WTC11 (cell line): ENCODE results near the gene CMYA5. TPM values are rescaled to one million over a fixed set of nuclear protein-coding genes. Genes with fewer than 3 reads are reported as not detected.

Source experiments
- ATAC-seq: fragments of 200-7000 bp; cut with Tn5 transposase; 2 replicates; pipeline ENCODE4 v1.10.0; 2021; ENCODE audit warnings: mild to moderate bottlenecking, moderate library complexity
- CTCF ChIA-PET: fragments of 300-600 bp; sonication (Branson Sonifier 250); formaldehyde crosslinking; loops from one replicate; lab custom pipeline; 2021; ENCODE audit warnings: antibody characterized with exemption; lab: Charles Lee
- POLR2A ChIA-PET: fragments of 350-600 bp; sonication (Branson Sonifier 250); formaldehyde crosslinking; loops from one replicate; lab custom pipeline; 2021; ENCODE audit warnings: antibody characterized with exemption; lab: Charles Lee
- DNase-seq: peaks from one replicate; pipeline ENCODE4 v3.0.0; 2021; ENCODE audit warnings: low spot score
- H3K27ac Mint-ChIP-seq: 2 replicates; pipeline ENCODE4 v1.8.0; 2021; ENCODE audit warnings: mixed read lengths
- H3K27me3 Mint-ChIP-seq: 2 replicates; pipeline ENCODE4 v1.8.0; 2021; ENCODE audit warnings: low read depth, mild to moderate bottlenecking, moderate library complexity, mixed read lengths
- H3K36me3 Mint-ChIP-seq: 2 replicates; pipeline ENCODE4 v1.8.0; 2021; ENCODE audit warnings: mixed read lengths
- H3K4me1 Mint-ChIP-seq: 2 replicates; pipeline ENCODE4 v1.8.0; 2022; ENCODE audit warnings: mixed read lengths
- H3K4me3 Mint-ChIP-seq: 2 replicates; pipeline ENCODE4 v1.8.0; 2021; ENCODE audit warnings: mild to moderate bottlenecking, moderate library complexity, mixed read lengths
- H3K9me3 Mint-ChIP-seq: 2 replicates; pipeline ENCODE4 v1.8.0; 2021; ENCODE audit warnings: mixed read lengths
- ARID4B ChIP-seq: sonication (generic); formaldehyde crosslinking; IDR thresholded peaks from 2 replicates; pipeline ENCODE4 v1.8.0; 2023; ENCODE audit warnings: missing genetic modification reagents, mild to moderate bottlenecking, borderline replicate concordance
- ATF6 ChIP-seq: sonication (generic); formaldehyde crosslinking; IDR thresholded peaks from 2 replicates; pipeline ENCODE4 v1.8.1; 2023; ENCODE audit warnings: mild to moderate bottlenecking, missing genetic modification reagents
- E2F4 ChIP-seq: sonication (generic); formaldehyde crosslinking; IDR thresholded peaks from 2 replicates; pipeline ENCODE4 v1.8.1; 2022; ENCODE audit warnings: low read depth, mild to moderate bottlenecking, moderate library complexity, missing genetic modification reagents, borderline replicate concordance
- EMX1 ChIP-seq: fragments of 250-450 bp; sonication (Bioruptor Pico); IDR thresholded peaks from 2 replicates; pipeline ENCODE4 v1.8.0; 2021; ENCODE audit warnings: mild to moderate bottlenecking
- ERG ChIP-seq: fragments of 250-450 bp; sonication (Bioruptor Pico); IDR thresholded peaks from 2 replicates; pipeline ENCODE4 v1.8.0; 2021; ENCODE audit warnings: mild to moderate bottlenecking
- ESRRA ChIP-seq: sonication (generic); formaldehyde crosslinking; IDR thresholded peaks from 2 replicates; pipeline ENCODE4 v1.8.1; 2022; ENCODE audit warnings: mild to moderate bottlenecking, missing genetic modification reagents, borderline replicate concordance
- ETV6 ChIP-seq: sonication (generic); formaldehyde crosslinking; IDR thresholded peaks from 2 replicates; pipeline ENCODE4 v1.8.1; 2022; ENCODE audit warnings: mild to moderate bottlenecking, missing genetic modification reagents
- FOXK1 ChIP-seq: sonication (generic); formaldehyde crosslinking; IDR thresholded peaks from 2 replicates; pipeline ENCODE4 v1.8.0; 2022; ENCODE audit warnings: mild to moderate bottlenecking, moderate library complexity, missing genetic modification reagents
- KAT7 ChIP-seq: sonication (generic); formaldehyde crosslinking; IDR thresholded peaks from 2 replicates; pipeline ENCODE4 v1.8.1; 2023; ENCODE audit warnings: missing genetic modification reagents, mild to moderate bottlenecking, borderline replicate concordance
- MLX ChIP-seq: sonication (generic); formaldehyde crosslinking; IDR thresholded peaks from 2 replicates; pipeline ENCODE4 v1.8.1; 2023; ENCODE audit warnings: mild to moderate bottlenecking, missing genetic modification reagents, moderate library complexity
- PRRX2 ChIP-seq: fragments of 250-450 bp; sonication (Bioruptor Pico); IDR thresholded peaks from 2 replicates; pipeline ENCODE4 v1.8.0; 2021; ENCODE audit warnings: mild to moderate bottlenecking
- TEAD1 ChIP-seq: sonication (generic); formaldehyde crosslinking; IDR thresholded peaks from 2 replicates; pipeline ENCODE4 v1.8.0; 2022; ENCODE audit warnings: mild to moderate bottlenecking, missing genetic modification reagents
- USF2 ChIP-seq: sonication (generic); formaldehyde crosslinking; IDR thresholded peaks from 2 replicates; pipeline ENCODE4 v1.8.1; 2023; ENCODE audit warnings: mild to moderate bottlenecking, missing genetic modification reagents, moderate library complexity
- ZMAT4 ChIP-seq: fragments of 250-450 bp; sonication (Bioruptor Pico); IDR thresholded peaks from 2 replicates; pipeline ENCODE4 v1.9.0; 2021; ENCODE audit warnings: mild to moderate bottlenecking
- ZNF416 ChIP-seq: fragments of 250-450 bp; sonication (Bioruptor Pico); IDR thresholded peaks from 2 replicates; pipeline ENCODE4 v1.9.0; 2021; ENCODE audit warnings: mild to moderate bottlenecking, inconsistent platforms
- total RNA-seq: library from RNA; stranded (reverse); gene quantifications from 3 replicates; pipeline ENCODE4 v1.2.3, GENCODE V29; 2021

Gene CMYA5
- total RNA-seq, 1 experiment from 2014 or later = 1.2 TPM

- ChIA-PET CTCF (no interaction called here), POLR2A (no interaction called here)
- peaks cover 16% of the 10 kb centered on the region for H3K36me3 Mint-ChIP-seq
- no peak overlapping the region for H3K27ac Mint-ChIP-seq
- DNase-seq = no peak
- H3K4me3 Mint-ChIP-seq = no peak overlapping the region
- no peaks in the 10 kb centered on the region; the same call in 1 of the 2 replicates for H3K27me3 Mint-ChIP-seq
- H3K4me1 Mint-ChIP-seq = peaks cover 9% of the 10 kb centered on the region
- no peak for TF ChIP-seq ETV6
- no peak for TF ChIP-seq ARID4B
- TF ChIP-seq FOXK1 (CRISPR knock-in tag) = no peak
- no peak for TF ChIP-seq ZNF416 (CRISPR knock-in tag)
- no peak for TF ChIP-seq KAT7 (CRISPR knock-in tag)
- no peak for TF ChIP-seq ESRRA (CRISPR knock-in tag)
- no peak for TF ChIP-seq USF2 (CRISPR knock-in tag)
- no peaks in the 10 kb centered on the region for H3K9me3 Mint-ChIP-seq
- ATAC-seq = no peak
Observed at GRCh38 chr5:79685627-79686026, 4.0 kb upstream of the CMYA5 start.

GRCh38 chr5:79686799-79687198 lies 2.8 kb upstream of the CMYA5 start:
- Mint-ChIP-seq H3K27me3 (no peaks in the 10 kb centered on the region; the same call in 1 of the 2 replicates), H3K4me1 (peaks cover 21% of the 10 kb centered on the region), H3K27ac (no peak overlapping the region), H3K9me3 (peaks cover 7% of the 10 kb centered on the region), H3K36me3 (peaks cover 11% of the 10 kb centered on the region), H3K4me3 (no peak overlapping the region)
- ATAC-seq (no peak), DNase-seq (no peak)
- ChIA-PET POLR2A (no interaction called here), CTCF (no interaction called here)
- TF ChIP-seq ATF6 (CRISPR knock-in tag) (no peak), E2F4 (CRISPR knock-in tag) (no peak), TEAD1 (CRISPR knock-in tag) (no peak), ZMAT4 (CRISPR knock-in tag) (no peak), MLX (no peak)

GRCh38 chr5:79687889-79688288 lies 1.7 kb upstream of the CMYA5 start:
- POLR2A ChIA-PET = no interaction called here
- peaks cover 28% of the 10 kb centered on the region for H3K4me1 Mint-ChIP-seq
- DNase-seq (no peak), ATAC-seq (no peak)
- no peak overlapping the region for H3K27ac Mint-ChIP-seq
- H3K9me3 Mint-ChIP-seq = peaks cover 9% of the 10 kb centered on the region
- TF ChIP-seq EMX1 (CRISPR knock-in tag) (no peak), ESRRA (CRISPR knock-in tag) (no peak), KAT7 (CRISPR knock-in tag) (no peak), ERG (no peak), PRRX2 (CRISPR knock-in tag) (no peak)
- TF ChIP-seq, all 79 proteins: peak for 0
- Mint-ChIP-seq H3K4me3 (no peak overlapping the region), H3K36me3 (peaks cover 2% of the 10 kb centered on the region), H3K27me3 (no peaks in the 10 kb centered on the region; the same call in 1 of the 2 replicates)
- CTCF ChIA-PET = interaction anchor here (1.0 to 3.7 kb wide), 2 partner anchors 15 to 86 kb away, joined by 3 to 40 read pairs; no protein-coding TSS in a partner anchor
